GM23248 (cell line): Measurements from ENCODE around the gene SMTNL2. TPM values are rescaled to one million over a fixed set of nuclear protein-coding genes. Genes with fewer than 3 reads are reported as not detected.

Experiments
- DNase-seq: peaks from one replicate; pipeline ENCODE4 v3.0.0-alpha.2; 2015
- H2AFZ ChIP-seq: fragments of 200-600 bp; sonication (generic); 2 replicates; pipeline ENCODE4 v1.6.1; 2016; ENCODE audit warnings: antibody characterized with exemption
- H3F3A ChIP-seq: fragments of 200-600 bp; sonication (generic); 2 replicates; pipeline ENCODE4 v1.6.1; 2016; ENCODE audit warnings: mild to moderate bottlenecking, antibody characterized with exemption, mixed run types; ENCODE audit not compliant: insufficient read depth
- H3K27ac ChIP-seq: fragments of 200-600 bp; sonication (generic); 2 replicates; pipeline ENCODE4 v1.5.1; 2016; ENCODE audit warnings: mild to moderate bottlenecking
- H3K27me3 ChIP-seq: fragments of 200-600 bp; sonication (generic); replicated peaks from 2 replicates; pipeline ENCODE4 v1.6.1; 2016; ENCODE audit warnings: mild to moderate bottlenecking; ENCODE audit not compliant: insufficient read depth
- H3K36me3 ChIP-seq: fragments of 200-600 bp; sonication (generic); 2 replicates; pipeline ENCODE4 v1.6.1; 2016; ENCODE audit warnings: low read depth, mild to moderate bottlenecking
- H3K4me1 ChIP-seq: fragments of 200-600 bp; sonication (generic); 2 replicates; pipeline ENCODE4 v1.6.1; 2016; ENCODE audit warnings: mild to moderate bottlenecking; ENCODE audit not compliant: insufficient read depth
- H3K4me2 ChIP-seq: fragments of 200-600 bp; sonication (generic); one replicate; pipeline ENCODE4 v1.6.1; 2016; ENCODE audit warnings: mild to moderate bottlenecking; ENCODE audit not compliant: unreplicated experiment
- H3K4me3 ChIP-seq: fragments of 200-600 bp; sonication (generic); 2 replicates; pipeline ENCODE4 v1.5.1; 2016; ENCODE audit warnings: mild to moderate bottlenecking
- H3K79me2 ChIP-seq: fragments of 200-600 bp; sonication (generic); 2 replicates; pipeline ENCODE4 v1.6.1; 2016; ENCODE audit warnings: mild to moderate bottlenecking; ENCODE audit not compliant: insufficient read depth
- H3K9ac ChIP-seq: fragments of 200-600 bp; sonication (generic); 2 replicates; pipeline ENCODE4 v1.6.1; 2016; ENCODE audit warnings: mild to moderate bottlenecking
- H3K9me2 ChIP-seq: fragments of 200-600 bp; sonication (generic); 2 replicates; pipeline ENCODE4 v1.6.1; 2016; ENCODE audit warnings: mixed run types, mild to moderate bottlenecking, moderate library complexity; ENCODE audit not compliant: insufficient read depth
- H3K9me3 ChIP-seq: fragments of 200-600 bp; sonication (generic); one replicate; pipeline ENCODE4 v1.6.1; 2017; ENCODE audit warnings: low read depth
- H4K20me1 ChIP-seq: fragments of 200-600 bp; sonication (generic); 2 replicates; pipeline ENCODE4 v1.6.0; 2016; ENCODE audit not compliant: insufficient read depth
- EZH2 ChIP-seq: fragments of 200-600 bp; sonication (generic); IDR thresholded peaks from 2 replicates; pipeline ENCODE4 v1.6.1; 2018; ENCODE audit warnings: antibody characterized with exemption, mild to moderate bottlenecking; ENCODE audit not compliant: insufficient read depth, poor library complexity, severe bottlenecking
- EZH2phosphoT487 ChIP-seq: fragments of 200-600 bp; sonication (generic); IDR thresholded peaks from 2 replicates; pipeline ENCODE4 v1.6.1; 2018; ENCODE audit warnings: antibody characterized with exemption, moderate library complexity, mild to moderate bottlenecking, low read depth; ENCODE audit not compliant: insufficient read depth
- WGBS, 2 experiments: methylation state at CpG; one replicate each; pipeline ENCODE4 v1.1.6; 2015 to 2017; ENCODE audit warnings: low lambda C conversion rate in 2 of 2, low coverage in 1 of 2; ENCODE audit errors: missing lambda C conversion rate in 2 of 2; 5-methylcytosine and 5-hydroxymethylcytosine counted together
- in situ Hi-C: fragments of 300-500 bp; cut with MboI; formaldehyde crosslinking; loops from 2 replicates; pipeline ENCODE4 v1.15.0; 2020
- polyA plus RNA-seq: library from polyadenylated mRNA; unstranded; fragments of >200 nt; fragmentation: Nextera tagmentation; extraction: Ambion mirVana; gene quantifications from 2 replicates; pipeline ENCODE4 v1.2.1, GENCODE V29; 2016
- total RNA-seq: library from RNA; depleted of rRNA; stranded (reverse); fragments of >200 nt; shearing (Covaris generic); gene quantifications from 2 replicates; pipeline ENCODE4 v1.2.3, GENCODE V29; 2014

SMTNL2 gene
- total and polyA plus RNA-seq, 2 experiments from 2014 or later: not detected

- WGBS, 2 experiments: 73 to 75% methylated on average over 6 of the region's 6 CpGs
- in situ Hi-C loops: no loop called here
Observed at GRCh38 chr17:4610656-4611055, 26.3 kb downstream of the SMTNL2 start.

GRCh38 chr17:4616476-4616875 lies 32.1 kb downstream of the SMTNL2 start:
- no peaks in the 10 kb centered on the region for H3K4me1 ChIP-seq
- WGBS, 2 experiments: 72 to 76% methylated on average over 9 of the region's 9 CpGs
- no peak overlapping the region for H3K27ac ChIP-seq
- in situ Hi-C loops: no loop called here
- H2AFZ ChIP-seq: no peak overlapping the region
- H3K27me3 ChIP-seq: peaks cover 8% of the 10 kb centered on the region; the same call in 1 of the 2 replicates
- no peaks in the 10 kb centered on the region for H3K36me3 ChIP-seq
- no peaks in the 10 kb centered on the region for H3F3A ChIP-seq
- no peaks in the 10 kb centered on the region for H3K9me3 ChIP-seq
- no peak for DNase-seq
- no peaks in the 10 kb centered on the region for H3K79me2 ChIP-seq
- no peak overlapping the region for H3K9ac ChIP-seq
- no peaks in the 10 kb centered on the region for H4K20me1 ChIP-seq
- H3K9me2 ChIP-seq: no peaks in the 10 kb centered on the region
- TF ChIP-seq EZH2phosphoT487 (no peak), EZH2 (no peak)
- no peak overlapping the region for H3K4me3 ChIP-seq
- H3K4me2 ChIP-seq: no peak overlapping the region

More at GRCh38 chr17:4610656-4611055, 26.3 kb downstream of the SMTNL2 start:
- Histone ChIP-seq H3K27me3 (peaks cover 42% of the 10 kb centered on the region), H3K79me2 (no peaks in the 10 kb centered on the region), H3K36me3 (no peaks in the 10 kb centered on the region), H3K9ac (no peak overlapping the region), H3F3A (no peaks in the 10 kb centered on the region), H2AFZ (no peak overlapping the region), H4K20me1 (no peaks in the 10 kb centered on the region), H3K27ac (no peak overlapping the region), H3K9me2 (no peaks in the 10 kb centered on the region), H3K4me1 (no peaks in the 10 kb centered on the region), H3K4me2 (no peak overlapping the region), H3K9me3 (no peaks in the 10 kb centered on the region), H3K4me3 (no peak overlapping the region)
- TF ChIP-seq EZH2 (no peak), EZH2phosphoT487 (no peak)
- no peak for DNase-seq

DNA sequence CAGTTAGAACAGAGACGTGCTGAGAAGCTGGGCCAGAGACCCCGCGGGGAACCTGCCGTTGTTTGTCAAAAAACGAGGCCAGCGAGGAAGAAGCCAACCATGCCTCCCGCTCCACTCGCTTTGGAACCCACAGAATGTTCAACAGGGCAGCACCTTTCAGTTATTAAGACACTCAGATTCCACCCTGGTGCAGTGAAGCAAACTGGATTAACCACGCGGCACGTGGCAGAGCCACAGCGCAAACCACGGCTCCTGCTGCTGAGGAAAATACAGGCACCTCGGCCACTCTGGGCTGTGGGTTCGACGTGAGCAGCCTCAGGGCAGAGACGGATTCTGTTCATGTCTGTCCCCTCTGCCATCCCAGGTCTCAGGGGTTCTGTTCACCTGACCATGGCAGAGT lies 32.8 kb downstream of the SMTNL2 start:
- H3F3A ChIP-seq: no peaks in the 10 kb centered on the region
- DNase-seq: no peak
- no peaks in the 10 kb centered on the region for H3K36me3 ChIP-seq
- no peak overlapping the region for H3K9ac ChIP-seq
- no peak overlapping the region for H3K4me2 ChIP-seq
- H3K79me2 ChIP-seq: no peaks in the 10 kb centered on the region
- no peak overlapping the region for H2AFZ ChIP-seq
- H3K27ac ChIP-seq: no peak overlapping the region
- in situ Hi-C loops: no loop called here
- H3K27me3 ChIP-seq: peaks cover 7% of the 10 kb centered on the region; the same call in 1 of the 2 replicates
- no peaks in the 10 kb centered on the region for H3K9me3 ChIP-seq
- 73 to 80% methylated on average over 16 to 17 of the region's 17 CpGs for WGBS, 2 experiments
- H4K20me1 ChIP-seq: no peaks in the 10 kb centered on the region
- no peaks in the 10 kb centered on the region for H3K9me2 ChIP-seq
- H3K4me3 ChIP-seq: no peak overlapping the region
- H3K4me1 ChIP-seq: no peaks in the 10 kb centered on the region
- TF ChIP-seq EZH2phosphoT487 (no peak), EZH2 (no peak)

DNA sequence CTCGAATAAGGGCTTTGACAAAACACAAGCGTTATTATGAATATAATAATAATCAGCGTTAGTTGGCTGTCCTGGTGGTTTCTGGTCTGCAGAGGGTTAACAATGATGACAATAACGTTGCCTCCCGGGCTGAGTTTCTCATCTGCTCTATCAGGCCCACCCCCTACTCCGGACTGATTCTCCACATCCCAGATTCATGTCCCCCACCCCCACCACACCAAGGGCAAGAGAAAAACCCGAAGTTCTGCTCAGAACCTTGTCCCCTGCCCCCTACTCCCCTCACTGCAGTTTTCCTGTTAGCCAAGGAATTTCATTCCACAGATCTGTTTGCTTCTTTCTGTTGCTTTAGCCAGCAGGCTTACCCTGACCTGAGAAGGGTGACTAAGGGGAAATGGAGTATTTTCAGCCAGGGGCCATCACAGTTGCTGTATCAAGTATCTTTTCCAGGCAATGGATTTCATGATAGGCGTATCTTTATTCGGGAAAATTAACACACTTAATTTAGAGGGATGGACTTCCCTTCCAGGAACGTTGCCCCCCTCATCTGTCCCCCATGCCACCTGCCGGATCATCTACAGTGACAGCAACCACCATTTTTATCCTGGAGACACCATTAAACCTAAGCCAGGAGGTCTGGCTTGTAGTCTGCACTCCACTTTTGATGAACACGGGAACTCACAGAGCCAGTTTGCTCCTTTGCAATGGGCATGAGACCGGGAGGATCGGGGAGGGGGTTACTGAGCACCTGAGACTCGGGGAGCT lies 33.4 kb downstream of the SMTNL2 start:
- no peak overlapping the region for H3K27ac ChIP-seq
- H3K4me3 ChIP-seq: no peak overlapping the region
- H3K79me2 ChIP-seq: no peaks in the 10 kb centered on the region
- WGBS, 2 experiments: 37 to 41% methylated on average over 15 of the region's 15 CpGs
- H3K27me3 ChIP-seq: peaks cover 7% of the 10 kb centered on the region; the same call in 1 of the 2 replicates
- TF ChIP-seq EZH2phosphoT487: no peak
- TF ChIP-seq EZH2: no peak
- no peaks in the 10 kb centered on the region for H3K4me1 ChIP-seq
- H3K9me2 ChIP-seq: no peaks in the 10 kb centered on the region
- no peak overlapping the region for H3K4me2 ChIP-seq
- in situ Hi-C loops: no loop called here
- no peaks in the 10 kb centered on the region for H3K36me3 ChIP-seq
- no peaks in the 10 kb centered on the region for H3F3A ChIP-seq
- H3K9me3 ChIP-seq: no peaks in the 10 kb centered on the region
- no peak overlapping the region for H2AFZ ChIP-seq
- no peak overlapping the region for H3K9ac ChIP-seq
- no peaks in the 10 kb centered on the region for H4K20me1 ChIP-seq
- no peak for DNase-seq
